ENCODE measurements around the gene STOML1.
"Not testable (repeated sequence)": the region's sequence is repeated elsewhere in the genome, so short reads cannot be mapped to it uniquely, and the experiment has no call there.

The STOML1 gene

DNA sequence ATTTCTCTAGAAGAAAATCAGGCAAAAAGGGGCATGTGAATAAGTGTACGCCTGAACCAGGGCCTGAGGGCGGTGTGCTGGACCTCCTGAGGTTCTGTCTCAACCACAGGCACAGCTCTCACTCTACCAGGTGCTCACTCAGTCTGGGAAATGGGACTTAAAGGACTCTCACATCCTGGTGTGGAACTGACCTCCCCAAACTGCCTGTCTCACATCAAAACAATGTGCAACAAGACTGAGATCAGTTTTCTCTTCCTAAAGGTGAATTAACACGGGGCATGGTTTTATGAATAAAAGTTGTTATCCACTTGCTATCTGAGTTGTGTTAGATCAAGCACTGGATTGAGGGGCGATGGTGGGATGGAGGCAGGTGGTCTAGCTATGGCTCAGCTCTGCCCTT lies 4.8 kb downstream of the STOML1 start:
- DNase-seq (ENCODE audit: low spot score): no peak

DNA sequence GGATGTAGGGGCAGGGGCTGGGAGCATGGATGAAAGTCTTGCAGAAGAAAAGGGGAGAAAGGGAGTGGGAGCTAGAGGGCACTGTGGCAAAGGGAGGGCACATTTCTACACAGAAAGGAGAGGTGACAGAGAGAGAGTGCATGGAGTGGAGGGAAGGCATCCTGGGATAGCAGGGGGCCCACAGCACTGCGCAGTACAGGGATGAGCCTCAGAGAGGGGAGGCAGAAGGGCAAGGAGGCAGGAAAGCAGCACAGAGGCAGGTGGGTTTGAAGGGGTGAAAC lies 5.4 kb downstream of the STOML1 start:
- no peak for DNase-seq (ENCODE audit: low spot score)

DNA sequence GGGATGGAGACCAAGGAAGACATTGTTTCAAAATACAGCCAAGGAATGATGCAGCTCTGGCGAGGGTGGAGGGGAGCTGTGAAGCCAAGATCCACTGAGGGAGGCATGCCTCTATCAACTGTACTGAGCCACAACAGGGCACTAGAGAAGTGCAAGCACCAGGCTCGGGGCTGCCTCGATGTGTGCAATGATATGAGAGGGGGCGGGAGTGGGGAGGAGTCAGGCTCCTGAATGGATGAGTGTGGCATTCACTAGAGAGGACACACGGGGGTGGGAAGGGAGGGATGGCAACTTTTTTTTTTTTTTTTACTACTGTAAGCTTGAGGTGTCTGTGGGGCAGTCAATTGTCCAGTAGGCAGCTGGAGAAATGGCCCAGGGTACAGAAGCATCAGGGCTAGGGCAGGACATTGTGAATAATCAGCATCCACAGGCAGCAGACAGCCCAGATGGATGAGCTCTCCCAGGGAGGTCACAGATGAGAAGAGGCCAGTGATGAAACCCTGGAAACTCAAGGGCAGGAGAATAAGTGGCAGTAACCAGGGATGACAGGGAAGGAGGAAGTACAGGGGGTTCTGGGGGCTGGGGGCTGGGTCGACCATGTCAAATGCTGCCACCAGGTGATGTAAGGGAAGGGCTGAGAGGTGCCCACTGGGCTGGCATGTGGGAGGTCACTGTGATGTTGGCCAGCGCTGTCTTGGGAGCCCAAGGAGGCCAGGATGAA lies 5.9 kb downstream of the STOML1 start:
- no peak for DNase-seq (ENCODE audit: low spot score)

DNA sequence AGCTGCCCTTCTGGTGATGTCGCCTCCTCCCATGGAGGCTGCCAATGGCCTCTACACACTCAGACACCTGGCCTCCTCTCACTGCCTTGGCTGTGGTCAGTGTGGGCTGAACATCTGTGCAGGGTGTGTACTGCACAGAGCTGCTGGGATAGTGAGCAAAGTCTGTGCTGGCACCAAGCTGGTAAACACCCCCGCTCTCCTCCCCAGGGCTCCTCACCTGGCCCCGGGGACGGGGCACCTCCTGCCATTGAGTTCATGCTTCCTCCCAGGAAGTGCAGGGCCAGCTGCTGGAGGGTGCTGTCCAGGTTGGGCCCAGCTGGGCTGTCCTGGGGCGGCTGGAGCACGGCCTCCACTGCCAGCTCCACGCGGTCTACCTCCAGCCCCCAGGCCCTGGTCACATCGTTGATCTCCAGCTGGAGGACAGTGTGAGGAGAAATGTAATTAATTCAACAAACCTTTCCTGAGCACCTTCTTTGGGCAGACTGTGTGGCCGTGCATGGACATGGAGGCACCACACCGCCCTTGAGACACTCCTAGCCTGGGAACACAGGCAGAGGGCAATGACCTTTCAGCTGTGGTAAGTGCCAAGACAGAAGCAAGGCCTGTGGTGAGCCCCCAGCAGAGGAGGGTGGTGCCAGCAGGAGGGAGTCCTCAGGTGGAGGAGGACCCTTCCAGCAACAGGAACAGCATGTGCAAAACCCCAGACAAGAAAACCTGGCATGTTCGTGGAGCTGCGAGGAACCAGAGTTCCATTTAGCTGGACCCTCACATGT lies 6.8 kb downstream of the STOML1 start:
- no peak for DNase-seq (ENCODE audit: low spot score)

DNA sequence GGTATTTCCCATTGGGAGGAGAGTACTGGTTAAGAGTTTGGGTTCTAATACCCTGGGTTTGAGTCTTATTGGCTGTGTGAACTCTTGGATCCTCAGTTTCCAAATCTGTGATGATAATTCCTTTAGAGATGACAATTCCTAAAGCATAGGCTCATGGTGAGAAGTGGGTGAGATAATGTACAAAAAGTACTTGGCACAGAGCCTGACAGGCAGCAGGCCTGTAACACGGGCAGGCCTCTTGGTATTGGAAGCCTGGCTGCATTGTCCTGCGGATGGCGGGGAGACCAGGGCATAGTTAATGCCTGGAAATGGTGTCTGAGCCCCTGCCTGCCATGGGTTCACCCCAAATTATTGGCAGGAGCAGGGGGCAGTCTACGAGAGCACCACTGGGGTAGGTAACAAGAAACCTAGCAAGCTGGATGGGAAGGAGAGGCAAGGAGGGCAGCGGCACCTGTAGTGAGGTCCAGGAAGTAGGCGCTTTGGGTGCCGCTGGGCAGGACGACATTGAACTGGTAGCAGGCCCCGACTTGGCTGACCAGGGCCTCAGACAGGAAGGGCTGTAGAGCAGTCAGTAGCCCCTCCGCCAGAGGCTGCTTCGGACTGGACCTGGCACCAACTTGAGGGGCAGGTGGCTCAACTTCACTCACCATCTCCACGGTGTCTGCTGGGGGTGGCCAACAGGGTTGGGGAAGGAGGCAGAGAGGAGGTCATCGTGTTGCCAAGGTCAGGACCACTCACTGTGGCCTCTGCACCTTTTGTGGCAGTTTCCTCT lies 7.7 kb downstream of the STOML1 start:
- DNase-seq (ENCODE audit: low spot score): no peak

DNA sequence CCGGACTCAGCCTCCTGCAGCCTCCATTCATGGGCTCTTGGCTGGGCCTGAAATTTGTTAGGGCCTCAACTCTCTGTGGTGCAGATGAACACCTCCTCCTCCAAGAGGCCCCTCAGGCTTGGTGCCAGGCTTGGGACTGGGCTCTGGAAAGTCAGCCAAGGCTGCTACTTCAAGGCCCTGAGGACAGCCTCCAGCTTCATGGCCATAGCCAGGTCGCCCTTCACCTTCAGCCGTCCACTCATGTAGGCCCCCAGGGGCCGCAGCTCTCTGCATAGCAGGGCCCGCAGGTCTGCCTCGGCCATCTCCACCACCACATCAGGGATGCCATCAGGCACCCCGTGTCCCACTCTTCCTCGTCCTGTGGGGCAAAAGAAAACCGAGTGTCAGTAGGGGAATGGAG lies 8.3 kb downstream of the STOML1 start:
- DNase-seq (ENCODE audit: low spot score): no peak

DNA sequence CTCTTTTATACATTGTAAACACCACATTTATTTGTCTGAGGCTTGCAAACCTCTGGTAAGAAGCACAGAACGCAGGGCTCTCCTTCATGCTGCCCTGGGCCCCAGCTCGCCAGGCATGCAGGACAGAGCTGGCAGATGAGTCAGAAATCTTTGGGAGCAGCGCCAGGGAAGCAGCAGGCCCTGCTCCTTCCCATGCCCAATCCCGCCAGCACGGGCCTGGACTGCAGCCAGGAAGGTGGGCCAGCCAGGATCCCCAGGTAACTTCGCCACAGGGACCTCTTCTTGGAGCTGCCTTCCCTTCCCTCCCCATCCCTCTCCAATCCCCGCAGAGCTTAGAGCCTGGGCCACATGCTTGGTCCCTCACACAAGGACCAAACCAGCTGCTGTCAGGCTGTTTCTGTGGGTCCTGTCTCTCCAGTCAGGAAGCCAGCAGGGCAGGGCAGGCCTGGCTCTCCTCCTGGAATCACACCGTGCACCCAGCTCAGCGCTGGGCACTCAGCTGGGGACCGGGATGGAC lies 8.8 kb downstream of the STOML1 start:
- DNase-seq (ENCODE audit: low spot score): peak; percentile 21

DNA sequence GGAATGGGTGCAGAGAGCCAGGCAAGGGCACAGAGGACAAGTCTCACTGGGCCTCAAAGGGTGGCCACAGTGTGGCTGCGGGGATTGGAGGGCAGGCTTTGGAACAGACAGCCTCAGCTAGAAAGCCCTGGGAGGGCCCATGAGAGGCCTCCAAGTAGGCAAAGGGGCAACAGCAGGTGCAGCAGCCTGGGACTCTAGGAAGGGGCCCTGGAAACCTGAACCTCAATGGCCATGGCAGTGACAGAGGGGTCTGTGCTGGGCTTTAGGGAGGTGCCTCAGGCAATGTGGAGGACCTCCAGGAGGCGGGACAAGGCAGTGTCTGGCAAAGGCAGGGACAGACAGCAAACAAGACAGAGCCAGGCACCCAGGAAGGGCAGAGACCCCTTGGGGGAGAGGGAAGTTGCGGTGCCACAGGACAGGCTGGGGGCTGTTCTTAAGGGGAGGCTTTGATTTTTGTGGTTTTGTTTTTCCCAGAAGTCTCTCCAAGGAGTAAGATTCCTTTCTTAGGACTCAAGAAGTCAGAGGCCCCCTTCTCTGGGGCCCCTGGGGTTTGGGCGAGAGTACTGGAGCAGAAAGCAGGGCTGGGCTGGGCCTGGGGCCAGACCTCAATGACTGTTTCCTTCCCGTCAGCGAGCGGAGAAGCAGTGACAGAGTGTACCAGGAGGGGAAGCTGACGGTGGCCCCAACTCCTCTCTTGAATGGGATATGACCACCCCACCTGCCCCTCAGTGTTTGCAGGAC lies 9.7 kb downstream of the STOML1 start:
- peak; percentile 17 for DNase-seq (ENCODE audit: low spot score)

DNA sequence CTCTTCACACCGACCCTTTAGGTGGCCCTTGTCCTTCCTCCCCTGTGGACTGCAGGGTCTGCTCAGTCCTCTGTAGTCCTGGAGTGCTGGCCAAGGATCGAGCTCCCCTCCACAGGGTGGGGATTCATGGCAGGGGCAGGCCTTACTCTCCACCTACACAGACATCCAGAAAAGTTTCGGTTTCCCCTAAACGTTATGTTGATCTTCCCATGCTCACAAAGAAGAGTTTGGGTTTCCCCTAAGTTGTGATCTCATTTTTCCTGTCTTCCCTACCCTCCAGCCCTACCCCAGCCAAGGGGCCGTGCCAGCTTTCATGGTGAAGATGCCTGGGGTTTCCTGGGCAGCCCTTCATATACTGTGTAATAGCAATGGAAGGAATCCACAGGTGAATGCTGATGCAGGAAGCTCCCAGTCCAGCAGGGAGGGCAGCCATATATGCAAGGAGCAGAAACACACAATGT lies 10.3 kb downstream of the STOML1 start:
- no peak for DNase-seq (ENCODE audit: low spot score)

DNA sequence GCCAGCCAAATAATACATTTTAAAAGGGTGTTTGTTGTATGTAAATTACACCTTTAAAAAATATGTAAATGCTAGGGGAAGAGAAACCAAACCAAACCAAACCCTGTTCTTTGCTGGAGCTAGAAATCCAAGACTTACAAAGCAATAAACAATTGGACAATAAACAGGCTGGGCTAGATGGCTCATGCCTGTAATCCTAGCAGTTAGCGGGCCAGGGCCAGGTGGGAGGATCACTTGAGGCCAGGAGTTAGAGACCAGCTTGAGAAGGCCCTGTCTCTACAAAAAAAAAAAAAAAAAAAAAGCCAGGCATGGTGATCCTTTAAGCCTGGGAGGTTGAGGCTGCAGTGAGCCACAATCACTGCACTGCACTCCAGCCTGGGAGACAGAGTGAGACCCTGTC lies 12.5 kb downstream of the STOML1 start:
- DNase-seq (ENCODE audit: low spot score): no peak

DNA sequence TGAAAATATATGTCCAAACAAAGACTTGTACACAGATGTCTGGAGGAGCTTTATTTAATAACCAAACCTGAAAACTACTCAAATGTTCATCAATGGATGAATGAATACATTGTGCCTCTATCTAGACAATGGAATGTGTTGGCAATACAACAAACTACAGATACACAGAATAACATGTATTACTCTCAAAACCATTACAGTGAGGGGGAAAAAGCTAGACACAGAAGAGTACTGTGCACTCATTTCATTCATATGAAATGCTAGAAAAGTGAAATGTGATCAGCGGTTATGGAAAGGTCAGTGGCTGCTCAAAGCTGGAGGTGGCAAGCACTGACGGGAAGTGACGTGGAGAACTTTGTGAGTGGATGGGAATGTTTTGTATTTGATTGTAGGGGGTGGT lies 13.2 kb downstream of the STOML1 start:
- DNase-seq (ENCODE audit: low spot score): no peak

DNA sequence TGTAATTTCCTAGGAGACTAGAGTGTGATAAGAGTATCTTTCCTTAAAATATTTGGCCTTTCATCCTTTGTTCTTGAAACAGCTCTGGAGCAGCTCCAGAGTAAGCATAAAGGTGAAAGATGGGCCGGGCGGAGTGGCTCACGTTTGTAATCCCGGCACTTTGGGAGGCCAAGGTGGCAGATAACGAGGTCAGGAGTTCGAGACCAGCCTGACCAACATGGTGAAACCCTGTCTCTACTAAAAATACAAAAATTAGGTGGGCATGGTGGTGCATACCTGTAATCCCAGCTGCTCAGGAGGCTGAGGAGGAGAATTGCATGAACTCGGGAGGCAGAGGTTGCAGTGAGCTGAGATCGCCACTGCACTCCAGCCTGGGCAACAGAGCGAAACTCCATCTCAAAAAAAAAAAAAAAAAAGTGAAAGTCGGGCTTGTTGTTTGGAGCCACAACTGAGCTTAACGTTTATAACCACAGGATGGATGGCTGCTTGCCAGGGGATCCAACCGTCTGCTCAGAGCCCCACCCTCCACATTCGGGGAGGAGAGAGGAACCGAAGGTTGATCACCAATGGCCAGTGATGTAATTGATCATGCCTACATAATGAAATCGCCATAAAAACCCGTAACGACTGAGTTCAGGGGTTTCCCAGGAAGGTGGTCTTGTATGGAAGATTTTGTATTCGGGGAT lies 16.5 kb downstream of the STOML1 start:
- not testable (repeated sequence) for DNase-seq (ENCODE audit: low spot score)

DNA sequence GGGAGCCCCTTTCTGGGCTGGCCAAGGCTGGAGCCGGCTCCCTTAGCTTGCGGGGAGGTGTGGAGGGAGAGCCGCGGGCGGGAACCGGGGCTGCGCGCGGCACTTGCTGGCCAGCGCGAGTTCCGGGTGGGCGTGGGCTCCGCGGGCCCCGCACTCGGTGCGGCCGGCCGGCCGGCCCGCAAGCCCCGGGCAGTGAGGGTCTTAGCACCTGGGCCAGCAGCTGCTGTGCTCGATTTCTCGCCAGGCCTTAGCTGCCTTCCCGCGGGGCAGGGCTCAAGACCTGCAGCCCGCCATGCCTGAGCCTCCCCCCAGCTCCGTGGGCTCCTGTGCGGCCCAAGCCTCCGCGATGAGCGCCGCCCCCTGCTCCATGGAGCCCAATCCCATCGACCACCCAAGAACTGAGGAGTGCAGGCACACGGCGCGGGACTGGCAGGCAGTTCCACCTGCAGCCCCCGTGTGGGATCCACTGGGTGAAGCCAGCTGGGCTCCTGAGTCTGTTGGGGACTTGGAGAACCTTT lies 18.4 kb downstream of the STOML1 start:
- not testable (repeated sequence) for DNase-seq (ENCODE audit: low spot score)

DNA sequence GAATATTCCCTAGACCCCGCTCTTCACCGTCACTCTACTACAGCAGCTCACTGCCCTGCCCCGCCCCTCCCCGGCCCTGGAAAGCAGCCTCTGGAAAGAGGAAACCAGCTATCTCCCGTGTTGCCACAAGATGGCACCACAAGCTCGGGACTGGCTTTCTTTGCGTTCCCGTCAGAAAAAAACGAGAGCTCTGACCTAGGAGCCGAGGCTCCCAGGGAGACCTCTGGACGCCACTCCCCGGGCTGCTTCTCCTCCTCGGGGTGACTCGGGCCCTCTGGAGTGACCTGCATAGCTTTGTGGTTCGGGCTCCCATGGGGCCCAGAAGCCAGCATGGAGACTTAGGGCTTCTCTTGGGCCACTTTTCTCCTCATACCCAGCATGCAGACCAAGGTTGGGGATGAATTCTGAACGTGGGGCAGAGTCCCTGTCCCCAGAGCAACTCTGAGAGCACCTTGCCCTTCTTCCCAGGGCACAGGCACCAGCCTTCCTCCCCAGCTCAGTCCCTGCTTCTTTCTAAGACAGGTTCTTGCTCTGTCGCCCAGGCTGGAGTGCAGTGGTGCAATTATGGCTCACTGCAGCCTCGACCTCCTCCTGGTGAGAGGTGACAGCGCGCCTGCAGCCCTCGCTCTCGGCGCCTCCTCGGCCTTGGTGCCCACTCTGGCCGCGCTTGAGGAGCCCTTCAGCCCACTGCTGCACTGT lies 19.0 kb downstream of the STOML1 start:
- DNase-seq (ENCODE audit: low spot score): peak; percentile 90

DNA sequence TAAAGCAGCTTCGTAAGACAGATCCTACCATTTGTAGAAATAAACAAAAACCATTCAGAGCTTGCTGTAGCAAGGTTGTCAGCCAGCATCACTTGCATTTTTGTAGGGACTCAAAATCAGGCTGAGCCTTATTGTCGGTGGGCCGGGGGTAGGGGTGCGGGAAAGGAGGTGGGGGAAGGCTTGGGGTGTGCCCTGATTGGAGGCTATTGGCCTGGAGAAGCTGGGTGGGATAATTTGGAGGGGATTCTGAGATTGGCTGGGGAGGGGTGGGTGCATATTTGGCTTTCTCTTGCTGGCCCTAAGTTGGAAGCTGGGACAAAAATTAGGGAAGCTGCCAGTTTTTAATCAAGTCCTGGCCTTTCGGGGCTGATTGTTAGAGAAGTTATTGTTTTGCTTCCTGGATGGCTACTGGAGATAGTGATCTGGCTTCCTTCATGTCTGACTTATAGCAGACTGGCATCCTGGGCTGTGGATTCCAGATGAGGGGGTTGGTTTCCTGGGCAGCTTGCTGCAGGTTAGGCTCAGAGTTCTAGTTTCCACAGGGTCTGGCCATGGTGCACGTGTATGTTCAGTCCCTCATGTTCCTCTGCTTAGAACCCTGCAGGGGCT lies 22.8 kb downstream of the STOML1 start:
- no peak for DNase-seq (ENCODE audit: low spot score)

DNA sequence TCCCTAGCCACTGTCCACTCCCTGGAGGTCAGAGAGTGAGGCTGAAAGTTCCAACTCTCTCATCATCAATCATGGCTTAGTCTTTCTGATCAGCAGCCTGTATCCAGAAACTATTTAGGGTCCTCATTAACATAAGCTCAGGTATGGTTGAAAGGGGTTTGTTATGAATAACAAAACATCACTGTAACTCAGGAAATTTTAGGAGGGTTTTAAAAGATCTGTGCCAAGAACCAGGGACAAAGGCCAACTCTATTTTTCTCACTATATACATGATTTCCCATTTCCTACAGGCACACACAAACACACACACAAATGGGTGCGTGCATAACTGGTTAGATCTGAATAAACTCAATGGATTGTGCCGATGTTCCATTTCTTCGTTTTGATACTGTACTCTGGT lies 23.6 kb downstream of the STOML1 start:
- no peak for DNase-seq (ENCODE audit: low spot score)

DNA sequence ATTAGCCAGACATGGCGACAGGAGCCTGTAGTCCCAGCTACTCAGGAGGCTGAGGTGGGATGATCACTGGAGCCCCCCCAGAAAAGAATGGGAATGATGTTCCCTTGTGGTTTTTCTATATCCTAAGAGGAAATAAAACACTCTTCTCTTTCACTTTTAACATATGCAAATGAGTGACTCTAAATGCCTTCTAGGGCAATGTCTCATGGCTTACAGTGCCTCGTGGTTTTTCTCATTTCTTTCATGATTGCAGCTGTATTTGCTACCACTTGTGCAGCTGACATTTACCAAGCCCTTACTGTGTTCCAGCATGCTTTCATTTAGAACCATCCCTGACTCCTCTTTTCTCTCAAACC lies 26.4 kb downstream of the STOML1 start:
- DNase-seq (ENCODE audit: low spot score): no peak

DNA sequence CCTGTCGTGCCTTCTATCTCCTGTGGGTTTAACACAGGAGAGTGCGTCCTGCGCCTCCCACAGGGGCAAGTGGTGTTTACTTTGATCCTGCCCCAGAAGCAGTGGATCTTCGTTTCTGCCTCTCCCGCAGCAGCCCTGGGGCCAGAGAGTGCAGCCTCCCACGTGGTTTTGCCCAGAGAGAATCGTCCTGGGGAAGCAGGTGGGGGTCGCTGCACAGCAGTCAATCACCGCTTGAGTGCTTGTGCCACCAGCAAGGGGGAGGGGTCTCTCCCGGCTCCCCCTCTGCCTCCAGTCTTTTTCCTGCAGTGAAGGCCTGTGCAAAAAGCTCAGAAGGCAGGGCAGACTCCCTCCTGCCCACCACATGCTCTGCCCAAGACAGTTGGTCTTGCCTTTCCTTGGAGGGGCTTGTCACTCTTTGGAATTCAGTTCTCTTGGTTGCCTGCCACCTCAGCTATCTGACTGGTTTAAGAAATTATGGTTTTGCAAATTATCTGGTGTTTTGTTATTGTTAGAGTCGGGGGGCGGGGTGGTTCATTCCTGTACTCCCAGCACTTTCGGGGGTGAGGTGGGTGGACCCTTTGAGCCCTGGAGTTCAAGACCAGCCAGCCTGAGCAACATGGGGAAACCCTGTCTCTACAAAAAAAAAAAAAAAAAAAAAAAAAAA lies 26.9 kb downstream of the STOML1 start:
- DNase-seq (ENCODE audit: low spot score): no peak

DNA sequence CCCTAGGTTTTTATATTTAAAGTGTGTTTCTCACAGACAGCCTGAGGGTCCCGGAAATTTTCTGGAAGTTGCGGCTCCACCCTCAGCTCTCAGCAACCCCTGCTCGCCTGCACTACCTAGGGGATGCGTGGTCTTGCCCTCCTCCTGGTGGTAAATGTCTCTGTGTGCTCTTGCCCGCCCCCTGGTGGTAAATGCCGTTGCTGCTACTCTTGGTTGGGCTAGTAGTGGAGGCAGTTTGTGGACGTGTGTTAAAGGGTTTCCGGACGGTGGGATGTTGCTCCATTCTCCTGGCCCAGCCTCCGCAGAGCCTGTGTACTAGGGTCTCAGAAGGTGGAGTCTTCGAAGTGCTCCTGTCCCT lies 27.4 kb downstream of the STOML1 start:
- peak; percentile 89 for DNase-seq (ENCODE audit: low spot score)

DNA sequence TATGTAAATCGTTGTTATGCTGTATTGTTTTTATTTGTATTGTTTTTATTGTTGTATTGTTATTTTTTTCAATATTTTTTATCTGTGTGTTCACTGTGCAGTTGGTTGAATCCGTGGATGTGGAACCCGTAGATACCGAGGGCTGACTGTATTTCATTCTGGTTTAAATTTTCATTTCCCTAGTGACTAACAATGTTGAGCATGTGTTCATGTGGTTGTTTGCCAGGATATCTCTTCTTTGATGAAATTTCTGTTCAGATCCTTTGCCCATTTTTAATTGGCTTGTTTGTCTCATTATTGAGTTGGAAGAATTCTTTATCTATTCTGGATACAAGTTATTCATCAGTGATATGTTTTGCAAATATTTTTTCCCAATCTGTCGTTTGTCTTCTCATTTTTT lies 29.7 kb downstream of the STOML1 start:
- no peak for DNase-seq (ENCODE audit: low spot score)
